Kidney (tissue), 14 donors: ENCODE data around the gene GFI1B. TPM values are rescaled to one million over a fixed set of nuclear protein-coding genes. Genes with fewer than 3 reads are reported as not detected.
A peak's percentile ranks its signal among the peaks of the same experiment; 100 is the strongest.

ENCODE experiments used
- DNase-seq, 5 donors: peaks; one replicate each; pipeline ENCODE4 v3.0.0-alpha.2; 2013 to 2020
- FAIRE-seq: peaks from 2 replicates; lab custom pipeline; 2012; peaks lifted over from hg19 to GRCh38; lab: Jason Lieb, UNC
- H3K27ac ChIP-seq, 2 donors: one replicate each; pipeline ENCODE4 v1.7.0; 2013; ENCODE audit warnings: low read depth in 2 of 2, low read length in 2 of 2, inconsistent platforms in 1 of 2
- H3K27me3 ChIP-seq: one replicate; pipeline ENCODE4 v1.7.1; 2013; ENCODE audit warnings: low read length, inconsistent platforms; ENCODE audit not compliant: control insufficient read depth, insufficient read depth
- H3K36me3 ChIP-seq, 3 donors: one replicate each; pipeline versions ENCODE4 v1.7.0 to v1.7.1; 2013; ENCODE audit warnings: low read length in 3 of 3, control low read depth in 1 of 3, inconsistent platforms in 1 of 3; ENCODE audit not compliant: insufficient read depth in 3 of 3, control insufficient read depth in 2 of 3
- H3K4me1 ChIP-seq, 3 donors: one replicate each; pipeline versions ENCODE4 v1.7.0 to v1.7.1; 2013; ENCODE audit warnings: low read length in 3 of 3, inconsistent platforms in 1 of 3, low read depth in 1 of 3; ENCODE audit not compliant: control insufficient read depth in 2 of 3, insufficient read depth in 2 of 3
- H3K4me3 ChIP-seq, 3 donors: one replicate each; pipeline versions ENCODE4 v1.7.0 to v1.8.1; 2013; ENCODE audit warnings: low read length in 3 of 3, control low read depth in 1 of 3, inconsistent platforms in 1 of 3
- H3K9ac ChIP-seq, 3 donors: one replicate each; pipeline versions ENCODE4 v1.7.0 to v1.7.1; 2013; ENCODE audit warnings: low read length in 3 of 3, control low read depth in 1 of 3, inconsistent platforms in 1 of 3
- H3K9me3 ChIP-seq, 3 donors: one replicate each; pipeline versions ENCODE4 v1.7.0 to v1.7.1; 2013; ENCODE audit warnings: low read length in 3 of 3, control low read depth in 1 of 3, inconsistent platforms in 1 of 3; ENCODE audit not compliant: control insufficient read depth in 2 of 3, insufficient read depth in 1 of 3
- intact Hi-C: fragments of 100-400 bp; cut with DNase I; formaldehyde crosslinking; loops from one replicate; pipeline ENCODE4 v1.11.1; 2022
- polyA plus RNA-seq: library from polyadenylated mRNA; stranded (reverse); fragments of 350-450 nt; fragmentation: Illumina TruSeq; extraction: RNeasy Lipid Tissue Mini Kit (QIAGEN cat#74804); gene quantifications from one replicate; pipeline ENCODE4 v1.2.3, GENCODE V29; 2014; ENCODE audit warnings: low read depth, low replicate concordance; ENCODE audit not compliant: insufficient read depth
- total RNA-seq: library from RNA; stranded (reverse); fragmentation: NEBNext Ultra II Directional; extraction: Animal tissue kit (Norgen Biotek cat#: 25700); gene quantifications from one replicate; pipeline ENCODE4 v1.2.1, GENCODE V29; 2021
- TF ChIP-seq, protein P1 (sequence below): IDR thresholded peaks from 3 replicates; pipeline ENCODE4 v1.5.1; 2012; ENCODE audit warnings: mild to moderate bottlenecking, moderate library complexity, borderline replicate concordance; ENCODE audit not compliant: insufficient read depth; ENCODE audit errors: extremely low read depth
- donor health status: control.
- donor health status: control.
- donor health status: control.
- donor health status: control.
- donor health status: control.
- donor health status: DM: yes; HTN: yes; CAD: no.
- donor health status: Normal renal cell carcinoma (clear cell type).

Gene GFI1B
- total and polyA plus RNA-seq, 2 donors from 2014 or later: 0.28 TPM; not detected in 1

DNA sequence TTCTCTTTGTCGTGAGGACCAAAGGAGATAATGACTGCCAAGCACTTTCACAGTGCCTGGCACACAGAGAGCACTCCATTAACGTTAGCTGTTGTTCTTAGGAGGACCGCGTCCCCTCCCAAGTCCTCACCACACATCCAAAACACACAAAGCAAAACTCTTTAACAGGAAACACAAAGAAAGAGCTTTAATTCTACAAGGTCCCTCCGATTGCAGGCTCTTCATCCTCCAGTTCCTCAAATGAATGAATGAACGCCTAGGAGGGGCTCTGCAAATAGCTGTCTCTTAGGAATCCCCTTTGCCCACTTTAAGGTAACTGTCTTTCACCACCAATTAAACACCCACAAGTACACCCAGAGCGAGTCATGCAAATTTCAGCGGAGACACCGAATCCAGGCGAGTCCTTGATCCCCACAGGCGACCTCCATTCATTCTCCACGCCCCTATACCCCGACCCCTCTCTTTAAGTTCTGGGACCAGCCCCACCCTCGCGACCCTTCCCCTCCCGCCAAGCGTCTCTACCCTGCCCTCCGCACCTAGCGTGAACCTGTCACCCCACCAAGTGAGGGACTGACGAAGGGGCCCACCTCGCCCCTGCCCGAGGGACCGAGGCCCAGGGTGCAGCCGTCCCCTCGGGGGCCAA, 34.7 kb upstream of the GFI1B start:
- Histone ChIP-seq H3K36me3 (no peaks in the 10 kb centered on the region), H3K4me1 (peaks cover 4 to 12% (median 11%) of the 10 kb centered on the region in 3 donors), H3K9ac (peak overlapping the region; percentile 76 to 92 (median 90)), H3K27ac (peak overlapping the region; percentile 99), H3K27me3 (no peaks in the 10 kb centered on the region), H3K9me3 (no peaks in the 10 kb centered on the region), H3K4me3 (peak overlapping the region; percentile 82 to 90 (median 90))
- intact Hi-C loops: no loop called here
- TF ChIP-seq, protein P1, sequence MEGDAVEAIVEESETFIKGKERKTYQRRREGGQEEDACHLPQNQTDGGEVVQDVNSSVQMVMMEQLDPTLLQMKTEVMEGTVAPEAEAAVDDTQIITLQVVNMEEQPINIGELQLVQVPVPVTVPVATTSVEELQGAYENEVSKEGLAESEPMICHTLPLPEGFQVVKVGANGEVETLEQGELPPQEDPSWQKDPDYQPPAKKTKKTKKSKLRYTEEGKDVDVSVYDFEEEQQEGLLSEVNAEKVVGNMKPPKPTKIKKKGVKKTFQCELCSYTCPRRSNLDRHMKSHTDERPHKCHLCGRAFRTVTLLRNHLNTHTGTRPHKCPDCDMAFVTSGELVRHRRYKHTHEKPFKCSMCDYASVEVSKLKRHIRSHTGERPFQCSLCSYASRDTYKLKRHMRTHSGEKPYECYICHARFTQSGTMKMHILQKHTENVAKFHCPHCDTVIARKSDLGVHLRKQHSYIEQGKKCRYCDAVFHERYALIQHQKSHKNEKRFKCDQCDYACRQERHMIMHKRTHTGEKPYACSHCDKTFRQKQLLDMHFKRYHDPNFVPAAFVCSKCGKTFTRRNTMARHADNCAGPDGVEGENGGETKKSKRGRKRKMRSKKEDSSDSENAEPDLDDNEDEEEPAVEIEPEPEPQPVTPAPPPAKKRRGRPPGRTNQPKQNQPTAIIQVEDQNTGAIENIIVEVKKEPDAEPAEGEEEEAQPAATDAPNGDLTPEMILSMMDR: no peak
- DNase-seq (no peak), FAIRE-seq (no peak)

- H3K4me1 ChIP-seq: peaks cover 2 to 12% (median 11%) of the 10 kb centered on the region in 3 donors
- peak within 1 kb of the TSS; percentile 99 for H3K27ac ChIP-seq
- TF ChIP-seq, protein P1: no peak
- H3K9me3 ChIP-seq: no peaks in the 10 kb centered on the region
- peak within 1 kb of the TSS; percentile 76 to 92 (median 90) for H3K9ac ChIP-seq
- no peaks in the 10 kb centered on the region for H3K27me3 ChIP-seq
- FAIRE-seq: no peak
- intact Hi-C loops: no loop called here
- DNase-seq: peak; percentile 97 to 99 (median 98)
- no peaks in the 10 kb centered on the region for H3K36me3 ChIP-seq
- peak within 1 kb of the TSS; percentile 82 to 90 (median 90) for H3K4me3 ChIP-seq
These were observed 34.0 kb upstream of the GFI1B start, which contains the start of gene TSC1 for GRCh38 chr9:132944294-132945185. Gene TSC1 (minus strand): TSS chr9:132944616. CDS start chr9:132928872, 15,744 bp downstream.

DNA sequence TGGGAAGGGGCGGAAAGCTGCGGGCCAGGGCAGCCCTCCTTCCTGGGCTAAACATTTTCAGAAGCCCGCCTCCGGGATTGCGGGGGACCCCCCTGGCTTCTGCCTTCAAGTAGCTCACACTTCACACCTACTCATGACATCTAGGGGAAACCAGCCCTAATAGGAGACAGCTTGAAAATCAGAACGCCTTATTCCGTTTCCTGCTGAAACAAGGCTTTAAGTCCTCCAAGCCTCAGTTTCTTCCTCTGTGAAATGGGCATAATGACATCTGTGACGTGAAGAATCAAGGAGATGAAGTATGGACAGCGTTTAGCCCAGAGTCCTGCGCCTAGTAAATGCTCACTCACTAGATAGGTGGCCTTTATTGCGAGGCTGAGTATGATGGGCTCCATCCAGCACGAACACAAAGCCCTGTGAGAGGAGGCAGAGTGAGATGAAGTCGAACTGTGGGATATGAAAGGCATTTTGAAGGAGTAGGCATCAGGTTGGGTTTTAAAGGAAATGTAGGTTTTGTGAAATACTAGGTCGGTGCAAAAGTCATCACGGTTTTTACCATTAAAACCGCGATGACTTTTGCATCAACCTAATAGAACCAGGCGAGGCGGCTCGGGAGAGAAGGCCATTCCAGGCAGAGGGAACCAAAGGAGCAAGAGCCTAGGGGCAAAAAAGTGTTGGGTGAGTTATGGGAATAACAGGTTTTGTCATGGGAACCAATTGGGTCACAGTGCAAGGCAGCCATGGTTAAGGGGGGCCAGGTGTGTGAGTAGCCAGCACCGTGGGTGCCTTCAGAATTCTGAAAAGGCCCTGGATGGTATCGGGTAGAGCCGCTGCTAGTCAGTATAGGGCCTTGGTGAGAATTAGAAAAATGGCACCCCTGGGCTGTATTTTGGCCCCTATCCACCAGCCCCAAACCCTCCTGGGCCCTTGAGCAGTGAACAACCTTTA, 33.0 kb upstream of the GFI1B start:
- TF ChIP-seq, protein P1: no peak
- intact Hi-C loops: no loop called here
- Histone ChIP-seq H3K36me3 (no peaks in the 10 kb centered on the region), H3K27me3 (no peaks in the 10 kb centered on the region), H3K27ac (peak overlapping the region; percentile 99), H3K9me3 (no peaks in the 10 kb centered on the region), H3K9ac (peak overlapping the region in 2 of 3 donors; percentile 20 to 83), H3K4me1 (peaks cover 2 to 8% (median 8%) of the 10 kb centered on the region in 3 donors), H3K4me3 (peak overlapping the region; percentile 40 to 90 (median 61))
- DNase-seq: peak in 1 of 5 donors; percentile 43
- FAIRE-seq: no peak
